Fibroblast of the aortic adventitia (primary cell): ENCODE measurements around the gene PARPBP. TPM values are rescaled to one million over a fixed set of nuclear protein-coding genes. Genes with fewer than 3 reads are reported as not detected.
A peak's percentile ranks its signal among the peaks of the same experiment; 100 is the strongest.

ENCODE experiments used
- DNase-seq: peaks from one replicate; pipeline ENCODE4 v3.0.0-alpha.2; 2010; ENCODE audit warnings: low read depth
- H3K4me3 ChIP-seq: 2 replicates; pipeline ENCODE4 v1.5.1; 2011; ENCODE audit warnings: low read depth, mild to moderate bottlenecking, control low read depth, low read length, moderate library complexity
- total RNA-seq: library from RNA; depleted of rRNA; stranded (reverse); fragments of >200 nt; gene quantifications from 2 replicates; pipeline ENCODE4 v1.2.3, GENCODE V29; 2012; ENCODE audit warnings: low replicate concordance
- TF ChIP-seq, protein P1 (sequence below): IDR thresholded peaks from 2 replicates; pipeline ENCODE4 v1.5.1; 2011; ENCODE audit warnings: mild to moderate bottlenecking, low read length, control low read depth, inconsistent platforms; ENCODE audit not compliant: insufficient read depth

The PARPBP gene
- total RNA-seq, 1 donor = 15.8 TPM

- H3K4me3 ChIP-seq = no peak overlapping the region
- no peak for DNase-seq
- TF ChIP-seq, protein P1, sequence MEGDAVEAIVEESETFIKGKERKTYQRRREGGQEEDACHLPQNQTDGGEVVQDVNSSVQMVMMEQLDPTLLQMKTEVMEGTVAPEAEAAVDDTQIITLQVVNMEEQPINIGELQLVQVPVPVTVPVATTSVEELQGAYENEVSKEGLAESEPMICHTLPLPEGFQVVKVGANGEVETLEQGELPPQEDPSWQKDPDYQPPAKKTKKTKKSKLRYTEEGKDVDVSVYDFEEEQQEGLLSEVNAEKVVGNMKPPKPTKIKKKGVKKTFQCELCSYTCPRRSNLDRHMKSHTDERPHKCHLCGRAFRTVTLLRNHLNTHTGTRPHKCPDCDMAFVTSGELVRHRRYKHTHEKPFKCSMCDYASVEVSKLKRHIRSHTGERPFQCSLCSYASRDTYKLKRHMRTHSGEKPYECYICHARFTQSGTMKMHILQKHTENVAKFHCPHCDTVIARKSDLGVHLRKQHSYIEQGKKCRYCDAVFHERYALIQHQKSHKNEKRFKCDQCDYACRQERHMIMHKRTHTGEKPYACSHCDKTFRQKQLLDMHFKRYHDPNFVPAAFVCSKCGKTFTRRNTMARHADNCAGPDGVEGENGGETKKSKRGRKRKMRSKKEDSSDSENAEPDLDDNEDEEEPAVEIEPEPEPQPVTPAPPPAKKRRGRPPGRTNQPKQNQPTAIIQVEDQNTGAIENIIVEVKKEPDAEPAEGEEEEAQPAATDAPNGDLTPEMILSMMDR = no peak
Measured at GRCh38 chr12:102195826-102196225, 75.8 kb downstream of the PARPBP start.

GRCh38 chr12:102197789-102198188 lies 77.8 kb downstream of the PARPBP start, which contains the start of gene PMCH:
PMCH (minus strand) TSS chr12:102197833; CDS start chr12:102197770, 63 bp downstream.
- TF ChIP-seq, protein P1 = no peak
- no peak within 1 kb of the TSS for H3K4me3 ChIP-seq
- peak; percentile 43 for DNase-seq

- DNase-seq = no peak
- no peak overlapping the region for H3K4me3 ChIP-seq
- TF ChIP-seq, protein P1 = no peak
Measured at GRCh38 chr12:102201436-102202061, 81.6 kb downstream of the PARPBP start.

GRCh38 chr12:102202556-102202955 lies 82.6 kb downstream of the PARPBP start:
- TF ChIP-seq, protein P1 = no peak
- no peak overlapping the region for H3K4me3 ChIP-seq
- DNase-seq = no peak

- H3K4me3 ChIP-seq = no peak overlapping the region
- no peak for DNase-seq
- TF ChIP-seq, protein P1 = no peak
Measured at GRCh38 chr12:102204025-102204424, 84.0 kb downstream of the PARPBP start.

GRCh38 chr12:102215992-102216691 lies 96.2 kb downstream of the PARPBP start:
- TF ChIP-seq, protein P1 = no peak
- DNase-seq = peak; percentile 40
- H3K4me3 ChIP-seq = no peak overlapping the region
